NOMO-1 treated with DMSO at 0.1 percent for 48 hours (cell line): ENCODE data around the gene KCNAB2.
"Not testable (repeated sequence)": the region's sequence is repeated elsewhere in the genome, so short reads cannot be mapped to it uniquely, and the experiment has no call there.

Experiments used
- DNase-seq: peaks from one replicate; lab custom pipeline; 2025; ENCODE audit not compliant: unreplicated experiment; lab: John Stamatoyannopoulos, UW

Gene KCNAB2

DNA sequence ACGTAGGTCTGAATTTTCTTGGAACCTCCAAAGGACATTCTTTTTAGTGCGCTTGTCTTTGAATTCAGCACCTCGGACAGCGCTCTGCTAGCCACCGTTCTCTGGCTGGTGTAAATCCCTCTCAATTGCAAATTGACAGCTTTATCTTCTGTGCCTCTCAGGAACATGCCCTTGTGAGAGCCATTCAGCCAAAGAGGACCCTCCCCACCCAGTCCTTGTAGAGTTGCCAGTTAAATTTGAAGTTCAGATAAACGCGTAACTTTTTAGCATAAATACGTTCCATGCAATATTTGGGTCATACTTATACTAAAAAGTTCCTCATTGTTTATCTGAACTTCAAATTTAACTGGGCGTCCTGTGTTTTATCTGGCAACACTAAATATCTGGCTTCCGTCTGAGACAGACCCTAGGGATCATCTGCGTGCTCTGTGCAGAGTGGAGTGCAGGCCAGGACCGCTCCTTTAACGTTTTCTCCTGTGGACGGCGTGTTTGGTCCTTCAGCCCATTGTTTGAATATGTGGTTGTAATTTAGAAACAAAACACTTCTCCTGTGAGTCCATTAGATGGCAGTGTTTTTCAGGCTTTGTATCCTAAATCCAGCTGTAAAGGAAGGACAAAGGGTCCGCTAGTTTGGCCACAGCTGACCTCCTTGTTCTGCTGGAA is 7.0 kb downstream of the KCNAB2 start:
- peak; percentile 11 for DNase-seq

DNA sequence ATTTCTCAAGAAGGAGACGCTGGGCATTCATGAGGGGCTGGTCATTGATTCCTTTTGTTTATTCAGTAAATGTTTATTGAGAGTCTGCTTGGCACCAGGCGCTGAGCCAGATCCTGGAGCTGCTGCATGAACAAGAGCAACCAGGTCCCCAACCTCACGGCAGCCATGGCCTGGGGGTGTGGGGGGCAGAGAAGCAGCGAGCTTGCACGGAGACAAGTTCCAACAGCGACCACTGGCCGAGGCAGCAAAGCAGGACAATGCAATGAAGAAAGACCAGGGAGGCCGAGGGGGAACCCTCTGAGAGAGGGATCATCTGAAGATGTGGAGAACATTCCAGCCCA is 7.5 kb downstream of the KCNAB2 start:
- DNase-seq = no peak

DNA sequence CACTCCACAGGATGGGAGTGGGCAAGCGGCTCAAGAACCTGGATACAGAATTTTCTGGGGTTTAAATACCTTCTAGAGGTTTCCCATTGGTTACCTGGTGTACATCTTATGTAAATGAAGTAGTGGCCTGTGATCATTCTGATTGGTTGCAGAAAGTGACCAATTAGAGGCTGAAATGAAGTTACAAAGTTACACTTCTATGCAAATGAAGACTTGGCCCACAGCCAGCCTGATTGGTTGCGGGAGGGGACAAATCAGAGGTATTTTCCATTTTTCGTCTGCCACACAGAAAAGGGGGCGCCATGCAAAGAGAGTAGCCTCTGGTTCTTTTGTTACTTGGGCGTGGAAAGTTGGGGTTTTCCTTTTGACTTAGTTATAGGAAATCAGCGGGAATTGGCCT is 8.9 kb downstream of the KCNAB2 start:
- no peak for DNase-seq

DNA sequence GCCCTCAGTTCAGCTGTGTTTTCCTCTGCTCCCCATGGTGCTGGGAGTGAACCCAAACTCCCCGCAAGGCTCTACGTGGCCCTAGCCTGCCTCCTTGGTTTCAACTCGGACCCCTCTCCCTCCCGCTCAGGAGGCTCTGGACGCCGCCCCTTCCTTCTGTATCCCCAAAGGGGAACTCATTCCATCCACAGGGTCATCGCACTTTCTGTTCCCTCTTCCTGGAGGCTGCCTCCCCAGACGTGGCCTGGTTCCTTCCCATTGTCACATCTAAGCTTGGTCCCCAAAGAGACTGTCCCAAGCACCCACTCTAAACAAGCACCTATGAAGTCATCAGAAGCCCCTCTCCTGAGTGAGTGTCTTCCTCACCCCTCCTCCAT is 10.9 kb downstream of the KCNAB2 start:
- DNase-seq = no peak

DNA sequence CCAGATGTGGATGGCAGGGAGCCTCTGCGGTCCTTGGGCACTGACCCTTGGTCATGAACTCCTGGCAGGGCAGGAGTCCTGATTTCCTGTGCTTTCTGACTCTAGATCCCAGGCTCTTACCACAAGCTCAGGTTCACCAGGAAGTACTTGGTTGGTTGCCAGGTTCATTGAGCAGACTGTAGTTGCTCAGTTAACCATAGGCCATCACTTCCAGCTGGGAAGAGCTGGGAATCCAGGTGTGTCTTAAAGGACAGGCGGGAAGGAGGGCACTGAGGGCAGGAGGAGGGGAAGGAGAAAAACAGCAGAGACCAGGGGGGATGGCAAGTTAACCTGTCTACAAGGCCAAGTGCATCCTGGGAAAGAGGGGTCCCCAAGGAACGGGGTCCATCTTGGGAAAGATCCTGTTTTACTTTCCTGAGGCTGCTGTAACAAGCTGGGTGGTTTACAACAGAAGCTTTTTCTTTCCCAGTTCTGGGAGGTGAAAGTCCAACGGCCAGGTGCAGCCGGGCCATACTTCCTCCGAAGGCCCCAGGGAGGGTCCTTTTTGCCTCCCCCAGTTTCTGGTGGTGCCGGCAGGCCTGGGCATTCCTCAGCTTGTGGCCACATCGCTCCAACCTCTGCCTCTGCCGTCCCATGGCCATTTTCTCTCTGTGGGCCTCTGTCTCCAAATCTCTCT is 11.6 kb downstream of the KCNAB2 start:
- no peak for DNase-seq

DNA sequence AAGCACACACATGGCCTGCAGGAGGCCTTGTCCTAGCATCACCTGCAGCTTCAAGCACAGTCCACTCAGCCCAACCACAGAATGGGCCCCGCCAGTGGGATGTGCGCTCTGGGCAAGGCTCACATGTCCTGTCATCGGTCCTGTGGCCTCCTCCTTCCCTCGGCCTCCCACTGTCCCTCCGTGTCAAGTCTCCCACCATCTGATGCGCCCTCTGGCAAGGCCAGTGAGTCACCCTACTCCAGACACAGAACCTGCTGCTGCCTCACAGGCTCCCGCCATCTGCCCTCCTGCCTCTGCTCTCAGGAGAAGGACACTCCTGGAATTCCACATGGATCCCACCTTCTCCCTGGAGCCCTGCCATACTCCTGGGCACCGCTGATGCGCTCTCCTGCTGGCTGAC is 14.2 kb downstream of the KCNAB2 start:
- no peak for DNase-seq

DNA sequence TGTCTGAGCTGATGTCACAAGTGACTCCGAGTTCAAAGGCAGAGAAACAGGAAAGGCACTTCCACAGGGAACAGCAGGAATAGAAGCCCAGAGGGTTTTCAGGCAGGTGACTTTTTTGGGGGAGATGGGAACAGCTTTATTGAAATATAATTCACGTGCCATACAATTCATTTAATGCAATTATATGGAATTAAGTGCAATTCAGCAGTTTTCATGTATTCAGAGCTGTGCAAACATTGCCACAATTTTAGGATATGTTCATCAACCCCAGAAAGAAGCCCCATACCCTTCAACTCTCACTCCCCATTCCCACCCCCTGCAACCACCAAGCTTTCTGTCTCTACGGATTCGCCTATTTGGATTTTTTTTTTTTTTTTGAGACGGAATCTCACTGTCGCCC is 17.0 kb downstream of the KCNAB2 start:
- no peak for DNase-seq

DNA sequence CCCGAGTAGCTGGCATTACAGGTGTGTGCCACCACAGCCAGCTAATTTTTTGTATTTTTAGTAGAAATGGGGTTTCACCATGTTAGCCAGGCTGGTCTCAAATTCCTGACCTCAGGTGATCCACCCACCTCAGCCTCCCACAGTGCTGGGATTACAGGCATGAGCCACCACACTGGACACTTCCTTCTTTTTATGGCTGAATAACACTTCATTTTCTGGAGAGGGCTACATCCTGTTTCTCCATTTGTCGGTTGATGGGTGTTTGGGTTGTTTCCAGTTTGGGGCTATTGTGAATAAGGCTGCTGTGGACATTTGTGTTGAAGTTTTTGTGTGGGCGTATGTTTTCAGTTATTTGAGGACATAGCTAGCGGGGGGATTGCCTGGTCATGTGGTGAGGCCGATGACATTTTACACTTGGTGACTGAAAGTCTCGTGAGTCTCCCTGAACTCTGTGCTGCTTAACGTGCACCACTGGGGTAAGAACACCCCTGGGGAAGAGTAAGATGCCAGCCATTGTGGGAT is 17.9 kb downstream of the KCNAB2 start:
- DNase-seq = not testable (repeated sequence)

DNA sequence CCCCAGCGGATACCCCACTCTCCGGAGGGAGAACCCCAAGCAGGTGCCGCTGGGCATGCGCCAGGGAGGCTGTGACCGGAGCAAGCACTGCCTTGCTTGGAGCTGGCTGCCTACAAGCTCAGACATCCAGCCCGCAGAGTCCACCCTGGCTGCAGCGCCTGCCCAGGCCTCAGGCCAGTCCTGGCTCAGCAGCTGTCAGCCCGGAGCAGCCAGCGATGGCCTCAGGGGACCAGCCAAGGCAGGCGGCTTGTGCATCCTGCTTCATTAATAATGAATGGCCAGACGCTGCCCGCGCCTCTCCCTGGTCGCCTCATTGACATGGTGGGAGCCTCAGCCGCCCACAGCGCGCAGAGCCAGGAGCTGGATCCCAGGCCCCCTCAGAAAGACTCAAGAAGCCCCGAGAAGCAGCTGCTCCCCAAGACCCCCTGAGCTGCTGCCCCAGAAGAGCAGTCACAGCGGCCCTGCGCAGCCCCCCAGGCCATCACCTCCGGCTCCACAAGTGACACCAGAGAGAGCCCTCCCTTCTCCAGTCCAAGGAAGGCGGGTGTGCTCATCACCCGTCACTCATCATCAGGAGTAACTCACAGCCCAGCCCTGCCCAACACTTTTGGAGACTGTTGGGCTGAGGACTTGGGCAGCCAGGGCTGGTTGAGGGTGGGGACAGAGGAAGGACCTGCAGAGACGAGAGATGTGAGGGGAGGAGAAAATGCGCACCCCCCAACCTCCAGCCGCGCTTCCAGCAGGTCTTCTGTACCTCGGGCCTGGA is 19.6 kb downstream of the KCNAB2 start:
- no peak for DNase-seq

DNA sequence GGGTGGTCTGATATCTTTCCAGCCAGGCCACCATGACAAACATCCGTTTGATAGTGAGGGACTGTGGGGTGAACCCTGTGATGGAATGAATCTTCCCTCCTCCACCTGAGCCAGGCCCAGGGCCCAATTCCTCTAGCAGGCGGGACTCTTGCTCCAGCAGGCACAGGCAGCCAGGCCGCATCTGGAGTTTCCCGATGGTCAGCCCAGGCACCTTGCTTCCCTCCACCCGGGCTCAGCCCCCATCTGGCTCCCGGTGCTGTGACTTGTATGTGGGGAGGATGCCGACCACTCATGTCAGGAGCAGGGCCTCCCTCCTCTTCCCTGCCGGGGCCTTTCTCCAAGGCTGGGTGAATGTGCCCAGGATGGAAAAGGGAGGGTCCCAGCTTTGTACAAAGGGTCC is 21.0 kb downstream of the KCNAB2 start:
- DNase-seq = no peak

DNA sequence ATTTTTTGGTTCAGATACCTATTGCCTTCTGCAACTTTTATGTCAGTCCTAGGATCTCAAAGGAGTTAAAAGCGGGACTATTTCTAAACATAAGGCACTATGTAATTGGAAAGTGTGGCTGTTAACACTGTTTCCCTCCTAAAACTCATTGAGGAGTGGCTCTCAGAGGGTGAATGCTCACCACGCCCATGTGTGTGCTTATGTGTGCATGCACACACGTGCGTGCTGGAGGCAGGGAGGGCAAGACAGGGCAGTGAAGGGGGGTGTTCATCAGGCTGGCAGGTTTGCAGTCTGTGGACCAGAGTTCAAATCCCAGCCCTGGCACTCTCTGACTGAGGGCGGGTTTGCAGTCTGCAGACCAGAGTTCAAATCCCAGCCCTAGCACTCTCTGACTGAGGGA is 22.4 kb downstream of the KCNAB2 start:
- no peak for DNase-seq

DNA sequence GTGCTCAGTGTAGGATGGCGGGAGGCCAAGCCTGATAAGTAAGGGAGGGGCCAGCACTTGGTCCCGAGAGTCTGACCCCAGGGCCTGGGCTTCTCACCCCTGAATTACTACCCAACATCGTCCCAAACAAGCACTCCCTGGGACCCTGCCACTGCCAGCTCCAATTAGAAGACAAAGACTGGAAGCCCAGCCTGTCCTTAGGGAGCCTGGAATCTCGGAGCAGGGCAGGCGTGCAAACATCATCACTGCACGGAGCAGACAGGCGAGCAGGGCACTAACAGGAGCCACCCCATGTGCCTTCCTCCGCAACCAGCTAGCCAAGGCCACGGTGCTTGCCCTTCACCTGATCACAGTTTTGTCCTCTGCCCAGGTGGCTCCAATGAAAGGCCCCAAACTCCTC is 23.2 kb downstream of the KCNAB2 start:
- no peak for DNase-seq

DNA sequence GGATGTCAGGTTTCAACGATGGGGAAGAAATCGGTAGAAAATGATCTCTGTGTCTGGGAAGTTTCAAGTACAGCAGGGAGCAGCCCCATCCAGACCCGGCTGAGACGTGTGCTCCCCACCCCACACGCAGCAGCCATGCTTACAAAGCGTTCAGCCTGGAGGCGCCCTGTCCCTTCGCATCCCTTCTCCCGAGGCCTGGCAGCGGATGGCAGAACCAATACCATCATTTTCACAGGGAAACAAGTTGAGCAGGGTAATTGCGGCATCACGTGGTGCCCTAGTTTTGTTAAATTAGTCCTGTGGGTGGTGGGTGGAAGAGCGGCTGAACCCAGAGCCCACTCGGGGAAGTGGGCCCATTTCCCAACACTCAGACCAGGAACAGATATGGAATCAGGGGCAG is 23.9 kb downstream of the KCNAB2 start:
- no peak for DNase-seq

DNA sequence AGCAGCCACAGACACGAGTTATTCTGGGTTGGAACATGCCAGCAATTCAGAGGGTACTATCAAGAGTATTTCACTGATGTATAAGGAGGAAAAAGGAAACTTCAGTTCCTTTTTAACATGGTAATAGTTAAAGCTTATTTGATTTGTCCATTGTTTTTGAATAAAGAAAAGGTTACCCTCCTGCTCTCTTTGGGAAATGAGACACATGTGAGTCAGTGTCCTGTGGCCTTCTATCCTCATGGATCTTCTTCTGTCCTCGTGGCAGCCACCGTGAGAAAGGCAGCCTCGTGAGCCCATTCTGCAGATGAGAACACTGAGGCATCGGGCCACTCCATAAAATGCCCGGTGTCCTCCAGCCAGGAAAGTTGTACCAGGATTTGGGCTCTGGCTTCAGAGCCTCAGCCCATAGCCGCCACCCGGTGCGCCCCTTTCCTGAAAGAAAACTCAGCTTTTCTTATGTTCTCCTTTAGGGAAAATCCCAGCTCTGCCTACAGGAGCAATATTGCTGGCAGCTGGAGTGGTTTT is 24.8 kb downstream of the KCNAB2 start:
- DNase-seq = no peak

DNA sequence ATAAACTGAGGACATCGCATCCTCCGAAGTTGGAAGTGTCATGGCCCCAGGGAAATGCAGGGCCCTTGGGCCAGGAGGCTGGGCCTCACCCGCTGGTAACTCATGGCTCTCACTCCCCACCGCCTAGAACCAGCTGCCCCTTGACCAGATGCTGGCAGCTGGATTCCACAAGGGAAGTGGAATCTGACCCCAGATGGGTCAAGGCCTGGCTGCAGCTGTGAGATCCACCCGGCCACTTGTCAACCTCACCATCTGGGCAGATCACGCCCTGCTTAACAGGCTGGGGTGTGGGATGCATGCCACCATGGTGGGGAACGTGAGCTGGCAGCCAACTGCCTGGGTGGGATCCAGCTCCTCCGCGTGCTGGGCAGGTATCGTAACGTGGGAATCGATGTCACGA is 25.5 kb downstream of the KCNAB2 start:
- no peak for DNase-seq

DNA sequence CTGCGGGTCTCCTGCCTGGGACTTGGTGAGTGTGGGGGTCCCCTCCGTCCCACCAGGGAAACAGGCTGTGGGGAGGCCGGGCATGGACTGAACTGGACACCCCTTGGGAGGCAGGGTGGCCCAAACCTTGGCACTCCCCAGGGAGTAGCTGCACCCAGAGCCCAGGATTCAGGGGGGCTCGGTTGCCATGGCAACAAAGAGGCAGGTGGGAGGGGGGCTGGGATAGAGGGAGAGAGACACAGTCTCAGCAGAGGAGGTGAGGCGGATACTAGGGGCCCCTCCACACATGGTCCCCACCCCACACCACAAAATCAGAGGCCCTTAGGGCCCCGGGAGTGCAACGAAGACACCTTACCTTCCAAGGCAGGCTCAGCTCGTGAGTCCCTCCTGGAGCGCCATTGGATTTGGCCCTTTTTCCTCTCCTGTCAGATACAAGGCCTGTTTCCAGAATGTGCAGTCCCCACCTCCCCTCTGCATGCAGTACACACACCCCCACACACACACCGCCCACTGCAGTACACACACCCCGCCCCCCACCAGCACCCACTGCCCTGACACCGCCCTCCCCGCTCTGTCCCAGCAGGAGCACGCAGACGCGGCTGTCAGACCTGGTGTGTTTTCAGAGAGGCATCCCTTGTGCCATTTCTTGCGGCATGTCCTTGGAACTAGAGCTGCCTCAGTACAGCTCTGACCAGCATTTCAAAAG is 27.2 kb downstream of the KCNAB2 start:
- no peak for DNase-seq

DNA sequence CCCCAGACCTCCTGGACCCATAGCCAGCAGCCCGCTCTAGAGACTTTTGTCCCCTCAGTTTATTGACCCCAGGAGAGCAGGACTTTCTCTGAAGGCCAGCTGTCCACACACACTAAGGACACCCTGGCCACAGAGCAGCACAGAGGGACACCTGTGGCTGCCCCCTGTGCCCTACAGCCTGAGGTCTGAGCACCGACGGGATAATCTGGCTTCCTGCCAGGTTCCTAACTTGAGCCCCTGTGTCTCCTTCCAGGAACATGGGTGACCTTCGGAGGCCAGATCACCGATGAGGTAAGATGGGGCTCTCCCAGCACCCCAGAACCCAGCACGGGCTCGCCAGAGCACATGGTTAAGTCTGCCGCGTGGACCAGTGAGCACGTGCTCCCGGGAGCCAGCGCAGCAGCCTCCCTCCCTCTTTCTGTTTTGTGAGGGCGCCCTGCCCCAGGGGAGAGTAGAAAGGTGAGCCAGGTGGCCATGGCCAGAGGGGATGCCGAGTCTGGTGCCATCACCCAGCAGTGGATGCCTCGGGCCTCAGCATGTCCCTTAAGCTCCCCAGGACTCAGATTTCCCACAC is 27.9 kb downstream of the KCNAB2 start:
- no peak for DNase-seq

DNA sequence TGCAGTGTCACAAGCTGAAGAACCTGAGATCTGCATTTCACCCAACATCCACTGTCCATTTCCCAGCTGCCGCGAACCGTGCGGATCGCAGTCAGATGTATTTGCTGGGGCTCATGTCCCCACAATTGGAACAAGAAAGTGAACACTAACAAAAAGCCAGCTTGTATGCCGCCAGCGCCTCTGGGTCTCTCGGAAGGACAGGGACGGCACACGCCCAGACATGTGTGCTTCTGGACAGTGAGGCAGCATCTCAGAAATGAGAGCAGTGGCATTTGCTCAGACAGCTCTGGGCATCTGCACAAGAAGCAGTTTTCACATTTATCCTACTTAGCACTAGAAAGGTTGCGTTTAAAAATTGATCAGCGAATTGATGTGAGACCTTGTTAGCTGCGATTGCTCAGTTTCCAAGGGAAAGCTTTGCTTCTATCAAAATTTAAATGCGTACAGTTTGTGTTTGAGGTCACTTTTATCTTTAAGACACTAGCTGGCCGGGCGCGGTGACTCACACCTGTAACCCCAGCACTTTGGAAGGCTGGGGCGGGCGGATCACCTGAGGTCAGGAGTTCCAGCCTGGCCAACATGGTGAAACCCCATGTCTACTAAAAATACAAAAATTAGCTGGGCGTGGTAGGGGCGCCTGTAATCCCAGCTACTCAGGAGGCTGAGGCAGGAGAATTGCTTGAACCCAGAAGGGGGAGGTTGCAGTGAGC is 28.7 kb downstream of the KCNAB2 start:
- no peak for DNase-seq

DNA sequence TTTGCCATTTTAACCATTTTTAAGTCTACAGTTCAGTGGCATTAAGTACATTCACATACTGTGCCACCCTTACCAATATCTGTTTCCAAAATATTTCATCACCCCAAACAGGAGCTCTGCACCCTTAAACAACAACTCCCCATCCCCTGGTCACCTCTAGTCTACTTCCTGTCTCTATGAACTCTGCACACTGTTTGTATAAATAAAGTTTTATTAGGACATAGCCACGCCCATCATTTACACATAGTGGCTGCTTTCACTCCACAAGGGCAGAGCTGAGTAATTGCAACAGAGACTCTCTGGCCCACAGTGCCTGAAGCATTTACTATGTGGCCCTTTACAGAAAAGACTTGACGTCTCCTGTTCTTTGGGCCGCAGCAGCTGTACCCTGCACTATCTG is 30.1 kb downstream of the KCNAB2 start:
- DNase-seq = no peak

DNA sequence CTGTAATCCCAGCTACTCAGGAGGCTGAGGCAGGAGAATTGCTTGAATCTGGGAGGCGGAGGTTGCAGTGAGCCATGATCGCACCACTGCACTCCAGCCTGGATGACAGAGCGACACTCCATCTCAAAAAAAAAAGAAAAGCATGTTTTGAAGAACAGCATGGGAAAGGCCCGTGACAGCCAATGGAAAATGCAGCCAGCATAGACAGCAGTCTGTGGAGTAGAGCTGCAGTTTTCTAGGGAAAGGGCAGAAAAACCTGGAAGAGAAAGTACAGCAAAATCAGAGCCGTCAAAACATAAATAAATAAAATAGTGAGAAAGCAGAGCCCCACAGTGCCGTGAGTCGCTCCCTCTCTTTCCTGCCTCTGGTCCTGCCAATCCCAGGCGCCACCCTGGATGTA is 31.4 kb downstream of the KCNAB2 start:
- not testable (repeated sequence) for DNase-seq
